Activated B cell treated with CpG ODN at 0.5 μM for 24 hours (primary cell): ENCODE results near the gene PRLR. TPM values are rescaled to one million over a fixed set of nuclear protein-coding genes. Genes with fewer than 3 reads are reported as not detected.

Source experiments
- ATAC-seq: fragments of 200-7000 bp; cut with Tn5 transposase; one replicate; pipeline ENCODE4 v1.10.0; 2021; ENCODE audit warnings: low read depth, mild to moderate bottlenecking, moderate library complexity
- CTCF ChIA-PET: fragments of 350-600 bp; sonication (Branson Sonifier 250); formaldehyde crosslinking; loops from one replicate; lab custom pipeline; 2021; ENCODE audit warnings: antibody characterized with exemption; lab: Charles Lee
- POLR2A ChIA-PET: fragments of 350-600 bp; sonication (Branson Sonifier 250); formaldehyde crosslinking; loops from one replicate; lab custom pipeline; 2021; ENCODE audit warnings: antibody characterized with exemption; lab: Charles Lee
- DNase-seq: peaks from one replicate; pipeline ENCODE4 v3.0.0; 2022
- H3K27ac Mint-ChIP-seq: one replicate; pipeline ENCODE4 v1.8.0; 2020; ENCODE audit warnings: mixed read lengths
- H3K27me3 Mint-ChIP-seq: one replicate; pipeline ENCODE4 v1.8.0; 2021; ENCODE audit warnings: mixed read lengths
- H3K36me3 Mint-ChIP-seq: one replicate; pipeline ENCODE4 v1.8.0; 2021; ENCODE audit warnings: low read depth, mixed read lengths
- H3K4me1 Mint-ChIP-seq: one replicate; pipeline ENCODE4 v1.8.0; 2021; ENCODE audit warnings: mixed read lengths
- H3K4me3 Mint-ChIP-seq: one replicate; pipeline ENCODE4 v1.8.0; 2020; ENCODE audit warnings: mild to moderate bottlenecking, mixed read lengths
- H3K9me3 Mint-ChIP-seq: one replicate; pipeline ENCODE4 v1.8.0; 2020; ENCODE audit warnings: mixed read lengths
- intact Hi-C: fragments of 100-400 bp; cut with micrococcal nuclease; formaldehyde crosslinking; loops from one replicate; pipeline ENCODE4 v1.15.1; 2024
- total RNA-seq: library from RNA; stranded (reverse); gene quantifications from 2 replicates; pipeline ENCODE4 v1.2.3, GENCODE V29; 2022
- TF ChIP-seq, protein P1 (sequence below): fragments of 200-600 bp; IDR thresholded peaks from one replicate; pipeline ENCODE4 v1.8.0; 2022; ENCODE audit warnings: antibody characterized with exemption, mild to moderate bottlenecking

PRLR gene
- total RNA-seq, 1 donor from 2014 or later = 3.7 TPM

DNA sequence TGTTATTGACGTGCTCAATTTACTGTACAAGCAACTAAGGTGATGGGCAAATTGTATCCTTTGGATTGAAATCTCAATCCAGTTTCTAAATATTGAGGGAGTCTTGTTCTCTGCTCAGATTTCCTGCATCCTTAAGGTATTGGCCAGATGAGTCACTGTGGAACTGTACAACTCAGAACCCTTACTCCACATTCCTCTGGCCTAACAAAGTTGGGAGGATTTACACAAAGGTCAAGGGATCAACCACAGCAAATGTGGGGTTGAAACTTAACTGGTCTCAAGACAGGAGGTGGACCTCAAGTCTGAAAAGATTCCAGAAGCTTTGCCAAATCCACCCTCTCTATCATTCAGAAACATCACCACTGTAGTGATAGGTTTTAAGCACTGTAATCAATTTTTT lies 101.0 kb downstream of the PRLR start:
- intact Hi-C loops = no loop called here
- TF ChIP-seq, protein P1, sequence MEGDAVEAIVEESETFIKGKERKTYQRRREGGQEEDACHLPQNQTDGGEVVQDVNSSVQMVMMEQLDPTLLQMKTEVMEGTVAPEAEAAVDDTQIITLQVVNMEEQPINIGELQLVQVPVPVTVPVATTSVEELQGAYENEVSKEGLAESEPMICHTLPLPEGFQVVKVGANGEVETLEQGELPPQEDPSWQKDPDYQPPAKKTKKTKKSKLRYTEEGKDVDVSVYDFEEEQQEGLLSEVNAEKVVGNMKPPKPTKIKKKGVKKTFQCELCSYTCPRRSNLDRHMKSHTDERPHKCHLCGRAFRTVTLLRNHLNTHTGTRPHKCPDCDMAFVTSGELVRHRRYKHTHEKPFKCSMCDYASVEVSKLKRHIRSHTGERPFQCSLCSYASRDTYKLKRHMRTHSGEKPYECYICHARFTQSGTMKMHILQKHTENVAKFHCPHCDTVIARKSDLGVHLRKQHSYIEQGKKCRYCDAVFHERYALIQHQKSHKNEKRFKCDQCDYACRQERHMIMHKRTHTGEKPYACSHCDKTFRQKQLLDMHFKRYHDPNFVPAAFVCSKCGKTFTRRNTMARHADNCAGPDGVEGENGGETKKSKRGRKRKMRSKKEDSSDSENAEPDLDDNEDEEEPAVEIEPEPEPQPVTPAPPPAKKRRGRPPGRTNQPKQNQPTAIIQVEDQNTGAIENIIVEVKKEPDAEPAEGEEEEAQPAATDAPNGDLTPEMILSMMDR = no peak
- peaks cover 19% of the 10 kb centered on the region for H3K27me3 Mint-ChIP-seq
- CTCF ChIA-PET = no interaction called here
- H3K27ac Mint-ChIP-seq = no peak overlapping the region
- H3K4me3 Mint-ChIP-seq = no peak overlapping the region
- POLR2A ChIA-PET = no interaction called here
- no peaks in the 10 kb centered on the region for H3K36me3 Mint-ChIP-seq
- no peak for DNase-seq
- no peaks in the 10 kb centered on the region for H3K4me1 Mint-ChIP-seq
- no peak for ATAC-seq
- no peaks in the 10 kb centered on the region for H3K9me3 Mint-ChIP-seq

DNA sequence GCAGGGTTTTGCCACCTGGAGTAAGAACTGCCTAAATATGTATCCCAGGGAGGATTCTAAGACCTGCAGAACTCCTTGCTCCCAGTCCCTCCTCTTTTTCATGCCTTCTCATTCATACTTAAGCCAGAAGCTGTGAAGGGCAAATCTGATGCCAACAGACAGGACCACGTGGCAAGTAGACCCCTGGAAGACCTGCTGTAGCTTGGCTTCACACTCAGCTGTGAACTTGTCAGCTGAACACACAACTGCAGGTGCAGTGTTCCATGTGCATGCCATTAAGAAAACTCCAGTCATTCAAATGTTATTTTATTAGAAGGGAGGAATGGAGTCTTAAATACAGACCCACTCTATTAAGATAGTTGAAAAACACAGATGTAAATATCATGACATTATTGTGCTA lies 103.3 kb downstream of the PRLR start:
- H3K4me1 Mint-ChIP-seq = no peaks in the 10 kb centered on the region
- ATAC-seq (no peak), DNase-seq (no peak)
- H3K9me3 Mint-ChIP-seq = no peaks in the 10 kb centered on the region
- no peak overlapping the region for H3K27ac Mint-ChIP-seq
- no peak overlapping the region for H3K4me3 Mint-ChIP-seq
- no peaks in the 10 kb centered on the region for H3K36me3 Mint-ChIP-seq
- ChIA-PET POLR2A (no interaction called here), CTCF (no interaction called here)
- intact Hi-C loops = no loop called here
- peaks cover 19% of the 10 kb centered on the region for H3K27me3 Mint-ChIP-seq
- TF ChIP-seq, protein P1 = no peak

DNA sequence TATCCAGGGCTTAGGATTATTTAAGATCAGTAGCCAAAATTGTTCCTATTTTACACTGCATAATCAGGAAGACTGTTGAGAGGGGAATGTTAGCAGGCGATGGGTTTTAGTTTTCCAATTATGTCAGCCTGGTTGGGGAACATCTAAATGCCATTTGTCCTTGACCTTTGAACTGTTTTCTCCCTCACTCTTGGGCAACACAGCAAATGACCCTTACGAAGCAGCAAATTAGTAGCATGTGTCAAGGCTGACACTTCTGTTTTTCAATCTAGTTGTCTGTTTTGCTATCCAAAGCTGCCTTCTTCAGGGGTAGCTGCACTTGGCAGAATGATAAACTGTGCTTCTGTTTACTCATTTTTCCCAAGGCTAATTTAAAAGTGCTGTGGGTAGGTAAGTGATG lies 104.5 kb downstream of the PRLR start:
- Mint-ChIP-seq H3K4me3 (no peak overlapping the region), H3K9me3 (no peaks in the 10 kb centered on the region), H3K36me3 (no peaks in the 10 kb centered on the region), H3K4me1 (no peaks in the 10 kb centered on the region), H3K27me3 (peaks cover 19% of the 10 kb centered on the region), H3K27ac (no peak overlapping the region)
- POLR2A ChIA-PET = no interaction called here
- DNase-seq = no peak
- TF ChIP-seq, protein P1 = no peak
- CTCF ChIA-PET = no interaction called here
- ATAC-seq = no peak
- intact Hi-C loops = no loop called here

DNA sequence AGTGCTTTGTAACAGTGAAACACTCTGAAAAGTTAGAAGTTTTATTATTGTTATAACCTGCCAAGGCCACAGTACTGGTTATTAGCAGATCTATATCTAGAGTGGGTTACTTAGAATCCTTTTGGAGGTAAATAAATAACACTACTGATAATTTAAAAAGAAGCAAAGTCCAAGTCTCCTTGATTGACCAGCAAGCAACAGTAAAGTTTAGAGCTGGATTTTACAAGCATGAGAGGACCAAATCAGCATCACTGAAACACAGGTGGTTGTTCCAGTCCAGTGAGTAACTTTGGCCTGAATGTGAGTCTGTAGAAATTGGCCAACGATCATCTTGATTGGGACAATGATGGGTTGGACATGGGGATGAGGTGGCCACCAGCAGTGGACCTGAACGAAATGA lies 105.4 kb downstream of the PRLR start:
- ChIA-PET CTCF (no interaction called here), POLR2A (no interaction called here)
- Mint-ChIP-seq H3K4me3 (no peak overlapping the region), H3K36me3 (no peaks in the 10 kb centered on the region), H3K4me1 (no peaks in the 10 kb centered on the region), H3K9me3 (no peaks in the 10 kb centered on the region), H3K27ac (no peak overlapping the region), H3K27me3 (peaks cover 19% of the 10 kb centered on the region)
- intact Hi-C loops = no loop called here
- DNase-seq (no peak), ATAC-seq (no peak)
- TF ChIP-seq, protein P1 = no peak

DNA sequence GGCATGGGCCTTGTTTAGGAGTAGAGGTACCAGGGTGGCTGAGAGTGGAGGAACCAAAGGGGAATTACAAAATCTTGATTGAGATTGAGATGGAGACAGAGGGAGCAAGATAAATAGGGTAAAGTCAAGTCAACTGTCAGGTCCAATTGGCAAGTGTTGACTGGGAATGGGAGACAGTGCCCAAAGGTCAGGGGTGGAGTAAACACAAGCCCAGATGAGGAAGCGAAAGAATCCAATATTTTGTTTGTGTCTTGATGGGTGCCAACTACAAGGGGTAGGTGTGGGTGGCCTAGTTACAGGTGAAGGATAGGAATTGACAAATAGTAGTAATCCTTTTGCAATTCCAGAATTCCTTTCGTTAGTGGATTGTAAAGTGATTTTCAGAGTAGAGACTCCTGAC lies 107.5 kb downstream of the PRLR start:
- Mint-ChIP-seq H3K4me1 (no peaks in the 10 kb centered on the region), H3K27me3 (peaks cover 10% of the 10 kb centered on the region), H3K4me3 (no peak overlapping the region), H3K36me3 (no peaks in the 10 kb centered on the region), H3K9me3 (no peaks in the 10 kb centered on the region), H3K27ac (no peak overlapping the region)
- intact Hi-C loops = no loop called here
- ChIA-PET CTCF (no interaction called here), POLR2A (no interaction called here)
- TF ChIP-seq, protein P1 = no peak
- no peak for DNase-seq
- ATAC-seq = no peak
